ENCODE results near the gene ADAM23.

ADAM23 gene

DNA sequence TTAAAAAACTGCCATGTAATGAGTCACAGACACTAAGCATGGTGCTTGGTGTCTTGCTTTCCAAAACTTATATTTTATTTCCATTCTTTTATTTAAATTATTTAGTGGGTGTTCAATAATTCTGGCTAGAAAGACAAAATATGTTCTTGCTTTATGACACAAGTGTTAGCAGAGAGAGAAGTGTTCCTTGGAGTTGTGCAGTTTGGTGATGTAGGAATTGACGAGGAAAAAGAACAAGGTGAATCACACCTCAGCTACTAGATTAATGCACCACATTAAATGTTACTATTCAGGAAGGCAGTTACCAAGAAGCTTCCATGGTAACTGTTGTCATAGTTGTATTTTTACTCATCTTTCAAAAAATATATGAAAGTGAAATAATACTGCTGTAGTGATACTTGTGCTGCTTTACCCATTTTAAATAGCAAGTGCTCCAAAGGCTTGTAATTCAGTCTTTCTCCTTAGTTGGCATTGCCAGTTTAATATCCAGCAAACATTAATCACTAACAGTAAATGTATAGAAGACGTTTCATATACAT, 28.3 kb downstream of the ADAM23 start:
- Histone ChIP-seq H3K79me2 (ENCODE audit: insufficient read depth, low read length) (no peaks in the 10 kb centered on the region), H3K27me3 (ENCODE audit: insufficient read depth, low read length, poor library complexity) (no peaks in the 10 kb centered on the region), H3K27ac (ENCODE audit: low read length) (no peak overlapping the region), H2AFZ (ENCODE audit: low read depth, low read length) (no peak overlapping the region), H3K4me1 (ENCODE audit: insufficient read depth, low read length) (no peaks in the 10 kb centered on the region), H3K9ac (ENCODE audit: low read depth, low read length) (no peak overlapping the region), H4K20me1 (ENCODE audit: insufficient read depth, low read length) (no peaks in the 10 kb centered on the region), H3K4me3 (ENCODE audit: low read depth in 1 of 2, low read length in 2 of 2) (no peak overlapping the region), H3K4me2 (ENCODE audit: insufficient read depth, low read length) (no peak overlapping the region), H3K36me3 (ENCODE audit: insufficient read depth, low read length) (no peaks in the 10 kb centered on the region), H3K9me3 (ENCODE audit: insufficient read depth, low read length, severe bottlenecking) (no peaks in the 10 kb centered on the region)
- no peak for DNase-seq
- no peak for ATAC-seq (ENCODE audit: insufficient read depth, low read depth)
- TF ChIP-seq EZH2 (IDR thresholded peaks at IDR 0.05; ENCODE audit: borderline replicate concordance, low read depth, low read length, severe bottlenecking) = no peak
- TF ChIP-seq, protein P1, sequence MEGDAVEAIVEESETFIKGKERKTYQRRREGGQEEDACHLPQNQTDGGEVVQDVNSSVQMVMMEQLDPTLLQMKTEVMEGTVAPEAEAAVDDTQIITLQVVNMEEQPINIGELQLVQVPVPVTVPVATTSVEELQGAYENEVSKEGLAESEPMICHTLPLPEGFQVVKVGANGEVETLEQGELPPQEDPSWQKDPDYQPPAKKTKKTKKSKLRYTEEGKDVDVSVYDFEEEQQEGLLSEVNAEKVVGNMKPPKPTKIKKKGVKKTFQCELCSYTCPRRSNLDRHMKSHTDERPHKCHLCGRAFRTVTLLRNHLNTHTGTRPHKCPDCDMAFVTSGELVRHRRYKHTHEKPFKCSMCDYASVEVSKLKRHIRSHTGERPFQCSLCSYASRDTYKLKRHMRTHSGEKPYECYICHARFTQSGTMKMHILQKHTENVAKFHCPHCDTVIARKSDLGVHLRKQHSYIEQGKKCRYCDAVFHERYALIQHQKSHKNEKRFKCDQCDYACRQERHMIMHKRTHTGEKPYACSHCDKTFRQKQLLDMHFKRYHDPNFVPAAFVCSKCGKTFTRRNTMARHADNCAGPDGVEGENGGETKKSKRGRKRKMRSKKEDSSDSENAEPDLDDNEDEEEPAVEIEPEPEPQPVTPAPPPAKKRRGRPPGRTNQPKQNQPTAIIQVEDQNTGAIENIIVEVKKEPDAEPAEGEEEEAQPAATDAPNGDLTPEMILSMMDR (IDR thresholded peaks at IDR 0.05; ENCODE audit: borderline replicate concordance, extremely low read depth, low read length, poor library complexity, severe bottlenecking) = no peak

DNA sequence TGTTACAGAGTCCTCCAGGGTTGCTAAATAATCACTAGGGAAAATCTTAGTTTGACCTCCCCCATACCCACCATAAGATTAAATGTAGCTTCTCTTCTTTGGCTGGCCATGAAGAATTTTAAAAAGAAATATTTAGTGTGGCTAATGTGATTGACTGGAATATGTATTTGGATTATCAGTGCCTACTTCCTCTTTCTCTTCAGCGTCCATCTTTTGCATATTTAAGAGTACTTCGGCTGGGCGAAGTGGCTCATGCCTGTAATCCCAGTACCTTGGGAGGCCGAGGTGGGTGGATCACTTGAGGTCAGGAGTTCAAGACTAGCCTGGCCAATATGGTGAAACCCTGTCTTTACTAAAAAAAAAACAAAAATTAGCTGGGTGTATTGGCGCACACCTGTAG, 28.8 kb downstream of the ADAM23 start:
- Histone ChIP-seq H3K4me3 (ENCODE audit: low read depth in 1 of 2, low read length in 2 of 2) (no peak overlapping the region), H3K27ac (ENCODE audit: low read length) (no peak overlapping the region), H3K4me1 (ENCODE audit: insufficient read depth, low read length) (no peaks in the 10 kb centered on the region), H3K9me3 (ENCODE audit: insufficient read depth, low read length, severe bottlenecking) (no peaks in the 10 kb centered on the region), H2AFZ (ENCODE audit: low read depth, low read length) (no peak overlapping the region), H4K20me1 (ENCODE audit: insufficient read depth, low read length) (no peaks in the 10 kb centered on the region), H3K9ac (ENCODE audit: low read depth, low read length) (no peak overlapping the region), H3K27me3 (ENCODE audit: insufficient read depth, low read length, poor library complexity) (no peaks in the 10 kb centered on the region), H3K79me2 (ENCODE audit: insufficient read depth, low read length) (no peaks in the 10 kb centered on the region), H3K4me2 (ENCODE audit: insufficient read depth, low read length) (no peak overlapping the region), H3K36me3 (ENCODE audit: insufficient read depth, low read length) (no peaks in the 10 kb centered on the region)
- TF ChIP-seq EZH2 (IDR thresholded peaks at IDR 0.05; ENCODE audit: borderline replicate concordance, low read depth, low read length, severe bottlenecking) = no peak
- TF ChIP-seq, protein P1 (IDR thresholded peaks at IDR 0.05; ENCODE audit: borderline replicate concordance, extremely low read depth, low read length, poor library complexity, severe bottlenecking) = no peak
- no peak for ATAC-seq (ENCODE audit: insufficient read depth, low read depth)
- no peak for DNase-seq

DNA sequence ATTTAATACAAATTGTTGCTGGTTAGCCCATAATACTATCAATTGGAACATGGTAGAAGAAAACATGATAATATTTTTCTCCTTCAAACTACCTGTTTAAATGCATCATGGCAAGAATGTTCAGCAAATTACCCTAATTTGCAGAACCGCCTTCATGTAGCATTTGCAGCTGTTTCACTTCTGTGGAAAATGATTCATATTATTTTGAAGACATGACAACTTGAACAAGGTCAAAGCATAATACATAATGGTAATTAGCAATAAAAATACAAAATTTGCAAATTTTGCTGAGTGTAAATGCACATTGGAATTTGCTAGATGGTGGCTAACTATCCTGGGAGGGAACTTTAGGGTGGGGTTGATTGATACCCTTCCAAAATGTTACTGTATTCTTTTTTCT, 30.8 kb downstream of the ADAM23 start:
- Histone ChIP-seq H3K4me3 (ENCODE audit: low read depth in 1 of 2, low read length in 2 of 2) (no peak overlapping the region), H3K27me3 (ENCODE audit: insufficient read depth, low read length, poor library complexity) (no peaks in the 10 kb centered on the region), H2AFZ (ENCODE audit: low read depth, low read length) (no peak overlapping the region), H3K79me2 (ENCODE audit: insufficient read depth, low read length) (no peaks in the 10 kb centered on the region), H3K4me1 (ENCODE audit: insufficient read depth, low read length) (no peaks in the 10 kb centered on the region), H4K20me1 (ENCODE audit: insufficient read depth, low read length) (no peaks in the 10 kb centered on the region), H3K9ac (ENCODE audit: low read depth, low read length) (no peak overlapping the region), H3K27ac (ENCODE audit: low read length) (no peak overlapping the region), H3K9me3 (ENCODE audit: insufficient read depth, low read length, severe bottlenecking) (no peaks in the 10 kb centered on the region), H3K36me3 (ENCODE audit: insufficient read depth, low read length) (no peaks in the 10 kb centered on the region), H3K4me2 (ENCODE audit: insufficient read depth, low read length) (no peak overlapping the region)
- TF ChIP-seq EZH2 (IDR thresholded peaks at IDR 0.05; ENCODE audit: borderline replicate concordance, low read depth, low read length, severe bottlenecking) = no peak
- TF ChIP-seq, protein P1 (IDR thresholded peaks at IDR 0.05; ENCODE audit: borderline replicate concordance, extremely low read depth, low read length, poor library complexity, severe bottlenecking) = no peak
- DNase-seq (no peak), ATAC-seq (ENCODE audit: insufficient read depth, low read depth) (no peak)

DNA sequence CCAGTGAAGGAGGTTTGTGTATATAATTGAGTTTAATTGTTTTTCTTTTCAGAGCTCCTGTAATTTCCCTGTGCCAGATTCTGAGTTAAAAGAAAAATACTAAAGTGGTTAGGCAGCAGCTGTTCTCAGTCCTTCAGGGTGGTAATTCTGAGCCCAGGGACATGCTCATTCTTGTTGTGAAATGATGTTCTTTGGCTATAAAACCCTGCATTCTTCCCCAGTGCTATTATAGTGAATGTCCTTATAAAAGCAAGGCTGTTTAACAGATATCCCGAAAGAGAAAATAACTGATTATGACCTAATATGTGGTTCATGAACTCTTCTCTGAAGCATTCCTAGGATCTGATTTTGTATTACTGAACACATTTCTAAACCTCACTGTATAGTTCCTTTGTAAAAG, 34.0 kb downstream of the ADAM23 start:
- Histone ChIP-seq H3K4me1 (ENCODE audit: insufficient read depth, low read length) (no peaks in the 10 kb centered on the region), H2AFZ (ENCODE audit: low read depth, low read length) (no peak overlapping the region), H3K9me3 (ENCODE audit: insufficient read depth, low read length, severe bottlenecking) (no peaks in the 10 kb centered on the region), H4K20me1 (ENCODE audit: insufficient read depth, low read length) (no peaks in the 10 kb centered on the region), H3K79me2 (ENCODE audit: insufficient read depth, low read length) (no peaks in the 10 kb centered on the region), H3K4me3 (ENCODE audit: low read depth in 1 of 2, low read length in 2 of 2) (no peak overlapping the region), H3K27me3 (ENCODE audit: insufficient read depth, low read length, poor library complexity) (no peaks in the 10 kb centered on the region), H3K4me2 (ENCODE audit: insufficient read depth, low read length) (no peak overlapping the region), H3K27ac (ENCODE audit: low read length) (no peak overlapping the region), H3K9ac (ENCODE audit: low read depth, low read length) (no peak overlapping the region), H3K36me3 (ENCODE audit: insufficient read depth, low read length) (no peaks in the 10 kb centered on the region)
- no peak for TF ChIP-seq EZH2 (IDR thresholded peaks at IDR 0.05; ENCODE audit: borderline replicate concordance, low read depth, low read length, severe bottlenecking)
- TF ChIP-seq, protein P1 (IDR thresholded peaks at IDR 0.05; ENCODE audit: borderline replicate concordance, extremely low read depth, low read length, poor library complexity, severe bottlenecking) = no peak
- no peak for DNase-seq
- ATAC-seq (ENCODE audit: insufficient read depth, low read depth) = no peak

Data from DND-41 (cell line).